CD14-positive monocyte (primary cell): ENCODE data around the gene SLC26A4. TPM values are rescaled to one million over a fixed set of nuclear protein-coding genes. Genes with fewer than 3 reads are reported as not detected.
A peak's percentile ranks its signal among the peaks of the same experiment; 100 is the strongest.

ENCODE experiments used
- DNase-seq, 3 donors: peaks; one replicate each; pipeline ENCODE4 v3.0.0-alpha.2; 2011 to 2022
- H2AFZ ChIP-seq: 2 replicates; pipeline ENCODE4 v1.6.0; 2012; ENCODE audit warnings: mild to moderate bottlenecking, low read depth, low read length, inconsistent platforms; ENCODE audit not compliant: insufficient read depth, poor library complexity, severe bottlenecking
- H3K27ac ChIP-seq, 2 donors: 1 replicate in 1 of 2; 2 replicates in 1 of 2; pipeline ENCODE4 v1.5.1; 2012 to 2013; ENCODE audit warnings: low read length in 2 of 2, control low read depth in 1 of 2, inconsistent platforms in 1 of 2, low read depth in 1 of 2, mild to moderate bottlenecking in 1 of 2
- H3K27me3 ChIP-seq, 2 donors: one replicate each; pipeline versions ENCODE4 v1.6.0 to v1.6.1; 2011 to 2013; ENCODE audit warnings: low read length in 2 of 2; ENCODE audit not compliant: control insufficient read depth in 2 of 2, insufficient read depth in 2 of 2
- H3K36me3 ChIP-seq, 2 donors: replicated peaks in 1 of 2; 1 replicate in 1 of 2; 2 replicates in 1 of 2; pipeline versions ENCODE4 v1.5.1 to v1.6.1; 2012 to 2013; ENCODE audit warnings: low read length in 2 of 2, control low read depth in 1 of 2, inconsistent platforms in 1 of 2, mild to moderate bottlenecking in 1 of 2; ENCODE audit not compliant: insufficient read depth in 2 of 2, control insufficient read depth in 1 of 2
- H3K4me1 ChIP-seq, 2 donors: 1 replicate in 1 of 2; 2 replicates in 1 of 2; pipeline versions ENCODE4 v1.5.1 to v1.6.1; 2012 to 2013; ENCODE audit warnings: low read length in 2 of 2, control low read depth in 1 of 2, inconsistent platforms in 1 of 2, mild to moderate bottlenecking in 1 of 2, moderate library complexity in 1 of 2; ENCODE audit not compliant: insufficient read depth in 2 of 2, control insufficient read depth in 1 of 2
- H3K4me2 ChIP-seq: replicated peaks from 2 replicates; pipeline ENCODE3; 2012; ENCODE audit warnings: low read length, moderate library complexity, mild to moderate bottlenecking; ENCODE audit not compliant: poor library complexity, severe bottlenecking; ENCODE audit errors: extremely low read depth
- H3K4me3 ChIP-seq, 3 experiments: fragments of 200-600 bp in 1 of 3; sonication (generic) in 1 of 3; replicated peaks in 1 of 3; 1 replicate in 2 of 3; 2 replicates in 1 of 3; pipeline ENCODE4 v1.5.1; 2011 to 2013; ENCODE audit warnings: low read length in 3 of 3, mild to moderate bottlenecking in 3 of 3, control low read depth in 2 of 3, low read depth in 2 of 3, inconsistent platforms in 1 of 3, moderate library complexity in 1 of 3
- H3K79me2 ChIP-seq: 2 replicates; pipeline ENCODE4 v1.6.0; 2012; ENCODE audit warnings: mild to moderate bottlenecking, control low read depth, inconsistent platforms, low read length, moderate library complexity; ENCODE audit not compliant: insufficient read depth
- H3K9ac ChIP-seq: 2 replicates; pipeline ENCODE4 v1.6.0; 2017; ENCODE audit warnings: low read length, mild to moderate bottlenecking; ENCODE audit not compliant: insufficient read depth, poor library complexity, severe bottlenecking
- H3K9me3 ChIP-seq, 2 donors: replicated peaks in 1 of 2; 1 replicate in 1 of 2; 2 replicates in 1 of 2; pipeline versions ENCODE4 v1.5.1 to v1.6.1; 2012 to 2013; ENCODE audit warnings: low read length in 2 of 2, control low read depth in 1 of 2; ENCODE audit not compliant: control insufficient read depth in 1 of 2, insufficient read depth in 1 of 2
- H4K20me1 ChIP-seq: 2 replicates; pipeline ENCODE4 v1.6.0; 2012; ENCODE audit warnings: mild to moderate bottlenecking, low read length, control low read depth, moderate library complexity; ENCODE audit not compliant: insufficient read depth
- H3K27ac Mint-ChIP-seq, 7 donors: one replicate each; pipeline ENCODE4 v1.8.0; 2020; ENCODE audit warnings: mild to moderate bottlenecking in 7 of 7, mixed read lengths in 7 of 7, moderate library complexity in 6 of 7, inconsistent platforms in 2 of 7
- H3K27me3 Mint-ChIP-seq, 3 donors: one replicate each; pipeline ENCODE4 v1.8.0; 2021 to 2022; ENCODE audit warnings: low read depth in 3 of 3, mild to moderate bottlenecking in 3 of 3, mixed read lengths in 3 of 3, moderate library complexity in 3 of 3, inconsistent platforms in 1 of 3
- H3K36me3 Mint-ChIP-seq, 2 donors: one replicate each; pipeline ENCODE4 v1.8.0; 2020; ENCODE audit warnings: mixed read lengths in 2 of 2, inconsistent platforms in 1 of 2, mild to moderate bottlenecking in 1 of 2
- H3K4me1 Mint-ChIP-seq: one replicate; pipeline ENCODE4 v1.8.0; 2020; ENCODE audit warnings: mild to moderate bottlenecking, mixed read lengths
- H3K4me3 Mint-ChIP-seq, 2 donors: one replicate each; pipeline ENCODE4 v1.8.0; 2020; ENCODE audit warnings: mild to moderate bottlenecking in 2 of 2, mixed read lengths in 2 of 2, moderate library complexity in 1 of 2
- H3K9me3 Mint-ChIP-seq, 7 donors: one replicate each; pipeline ENCODE4 v1.8.0; 2020 to 2022; ENCODE audit warnings: mixed read lengths in 7 of 7, mild to moderate bottlenecking in 6 of 7, moderate library complexity in 6 of 7, inconsistent platforms in 2 of 7
- WGBS: methylation state at CpG from one replicate; pipeline ENCODE4 v1.1.5; 2013; ENCODE audit warnings: missing lambda C conversion rate; ENCODE audit not compliant: insufficient coverage; 5-methylcytosine and 5-hydroxymethylcytosine counted together
- intact Hi-C, 2 donors: fragments of 100-400 bp; cut with micrococcal nuclease; formaldehyde crosslinking; loops; one replicate each; pipeline versions ENCODE4 v1.15.0 to v1.15.1; 2023
- polyA plus RNA-seq, 3 donors: library from polyadenylated mRNA; depleted of rRNA in 1 of 3; unstranded in 2 of 3; stranded (reverse) in 1 of 3; fragments of 300-500 nt in 2 of 3; fragments of >200 nt in 1 of 3; fragmentation: Illumina TruSeq in 2 of 3; gene quantifications; 1 replicate in 2 of 3; 2 replicates in 1 of 3; pipeline ENCODE4 v1.2.3, GENCODE V29; 2012 to 2021
- TF ChIP-seq, protein P1 (sequence below): fragments of 200-600 bp; IDR thresholded peaks from one replicate; pipeline ENCODE4 v1.8.0; 2022; ENCODE audit warnings: antibody characterized with exemption, mild to moderate bottlenecking

Gene SLC26A4
- polyA plus RNA-seq, 3 donors, result 0.10 to 0.12 TPM; not detected in 1

DNA sequence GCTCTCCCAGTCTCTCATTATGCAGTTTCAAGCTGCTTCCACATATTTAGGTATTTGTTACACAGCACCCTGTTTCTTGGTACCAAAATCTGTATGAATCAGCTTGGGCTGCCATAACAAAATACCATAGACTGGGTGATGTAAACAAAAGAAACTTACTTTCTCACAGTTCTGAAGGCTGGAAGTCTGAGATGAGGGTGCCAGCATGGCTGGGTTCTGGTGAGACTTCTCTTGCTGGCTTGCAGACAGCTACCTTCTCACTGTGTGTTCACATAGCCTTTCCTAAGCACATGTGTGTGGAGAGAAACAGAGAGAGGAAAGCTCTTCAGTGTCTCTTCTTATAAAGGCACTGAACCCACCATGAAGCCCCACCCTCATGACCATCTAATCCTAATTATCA lies 67.6 kb downstream of the SLC26A4 start:
- H3K27ac ChIP-seq, result no peak overlapping the region
- Mint-ChIP-seq H3K9me3 (peaks cover 0 to 4% (median 2%) of the 10 kb centered on the region in 7 donors), H3K27ac (peak overlapping the region in 1 of 7 donors; percentile 51), H3K4me1 (no peaks in the 10 kb centered on the region), H3K4me3 (no peak overlapping the region), H3K36me3 (no peaks in the 10 kb centered on the region), H3K27me3 (peaks cover 0 to 12% (median 3%) of the 10 kb centered on the region in 3 donors)
- TF ChIP-seq, protein P1, sequence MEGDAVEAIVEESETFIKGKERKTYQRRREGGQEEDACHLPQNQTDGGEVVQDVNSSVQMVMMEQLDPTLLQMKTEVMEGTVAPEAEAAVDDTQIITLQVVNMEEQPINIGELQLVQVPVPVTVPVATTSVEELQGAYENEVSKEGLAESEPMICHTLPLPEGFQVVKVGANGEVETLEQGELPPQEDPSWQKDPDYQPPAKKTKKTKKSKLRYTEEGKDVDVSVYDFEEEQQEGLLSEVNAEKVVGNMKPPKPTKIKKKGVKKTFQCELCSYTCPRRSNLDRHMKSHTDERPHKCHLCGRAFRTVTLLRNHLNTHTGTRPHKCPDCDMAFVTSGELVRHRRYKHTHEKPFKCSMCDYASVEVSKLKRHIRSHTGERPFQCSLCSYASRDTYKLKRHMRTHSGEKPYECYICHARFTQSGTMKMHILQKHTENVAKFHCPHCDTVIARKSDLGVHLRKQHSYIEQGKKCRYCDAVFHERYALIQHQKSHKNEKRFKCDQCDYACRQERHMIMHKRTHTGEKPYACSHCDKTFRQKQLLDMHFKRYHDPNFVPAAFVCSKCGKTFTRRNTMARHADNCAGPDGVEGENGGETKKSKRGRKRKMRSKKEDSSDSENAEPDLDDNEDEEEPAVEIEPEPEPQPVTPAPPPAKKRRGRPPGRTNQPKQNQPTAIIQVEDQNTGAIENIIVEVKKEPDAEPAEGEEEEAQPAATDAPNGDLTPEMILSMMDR, result no peak
- H4K20me1 ChIP-seq, result no peaks in the 10 kb centered on the region
- peak overlapping the region; percentile 8 for H2AFZ ChIP-seq
- no peak for DNase-seq
- no peak overlapping the region for H3K4me2 ChIP-seq
- no peak overlapping the region for H3K9ac ChIP-seq
- intact Hi-C loops, result loop anchor here in 1 of 2 donors (5.0 kb wide), 1 partner anchor 266 kb away; no protein-coding TSS in a partner anchor
- H3K27me3 ChIP-seq, result no peaks in the 10 kb centered on the region
- no peaks in the 10 kb centered on the region for H3K4me1 ChIP-seq
- H3K9me3 ChIP-seq, result peaks cover 0 to 2% of the 10 kb centered on the region in 2 donors
- no peaks in the 10 kb centered on the region for H3K36me3 ChIP-seq
- no peaks in the 10 kb centered on the region for H3K79me2 ChIP-seq
- H3K4me3 ChIP-seq, result no peak overlapping the region

DNA sequence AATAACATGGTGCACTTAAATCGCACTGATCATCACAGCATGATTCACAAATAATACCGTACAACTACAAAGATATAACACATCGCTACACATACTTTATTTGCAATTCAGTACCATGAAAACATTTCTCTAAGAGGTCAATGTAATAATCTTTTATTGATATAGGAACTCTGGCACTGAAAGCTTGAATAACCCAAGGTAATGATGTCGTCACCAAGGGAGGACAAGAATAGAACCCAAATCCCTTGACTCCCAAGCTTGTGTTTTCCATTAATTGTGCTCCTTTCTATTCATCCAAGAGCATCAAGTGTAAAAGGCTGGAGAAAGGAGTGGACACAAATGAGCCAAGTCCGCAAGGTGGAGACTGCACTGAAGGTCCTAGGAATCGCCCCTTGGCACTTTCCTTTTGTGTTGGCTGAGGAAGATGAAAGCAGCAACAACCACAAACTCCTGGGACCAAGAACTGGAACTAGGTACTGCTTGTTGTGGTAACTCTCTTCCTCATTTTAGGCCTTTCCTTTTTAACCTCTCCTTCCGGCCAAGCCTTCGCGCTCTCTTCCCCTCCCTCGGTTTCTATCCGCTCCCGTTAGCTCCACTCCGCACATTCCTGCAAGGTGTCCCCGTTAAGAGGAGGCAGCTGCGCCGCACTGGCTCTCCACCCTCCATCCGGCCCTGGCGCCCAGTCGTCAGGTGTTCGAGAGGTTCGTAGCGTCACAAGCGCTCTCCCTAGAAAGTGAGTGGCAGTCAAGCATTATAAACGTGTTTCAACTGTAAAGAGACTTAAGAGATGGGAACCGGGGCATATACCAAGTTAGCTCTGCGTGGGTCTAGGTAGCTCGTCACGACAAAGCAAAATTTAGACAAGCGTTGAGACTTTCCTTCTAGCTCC lies 82.3 kb downstream of the SLC26A4 start:
- intact Hi-C loops, result loop anchor here (5.0 to 10.0 kb wide), 4 partner anchors 132 to 824 kb away; partner anchors contain the start of genes COG5 (in 1 of the 2), DLD (in 1 of the 2), DNAJB9 (in 1 of the 2) and DUS4L (in 1 of the 2)
- Mint-ChIP-seq H3K9me3 (no peaks in the 10 kb centered on the region), H3K36me3 (peaks cover 0 to 3% of the 10 kb centered on the region in 2 donors), H3K4me1 (peaks cover 28% of the 10 kb centered on the region), H3K4me3 (peak overlapping the region; percentile 99 to 100), H3K27me3 (no peaks in the 10 kb centered on the region), H3K27ac (peak overlapping the region; percentile 98 to 100 (median 100))
- peak; percentile 52 to 77 (median 74) for DNase-seq
- H3K4me1 ChIP-seq, result peaks cover 23 to 29% of the 10 kb centered on the region in 2 donors
- H3K36me3 ChIP-seq, result peaks cover 0 to 7% of the 10 kb centered on the region in 2 donors
- H3K27ac ChIP-seq, result peak overlapping the region; percentile 93 to 95
- 6% methylated on average over 27 of the region's 29 CpGs for WGBS
- H3K9me3 ChIP-seq, result no peaks in the 10 kb centered on the region
- H3K9ac ChIP-seq, result peak overlapping the region; percentile 88
- H3K4me2 ChIP-seq, result peak overlapping the region; percentile 88
- H4K20me1 ChIP-seq, result peaks cover 35% of the 10 kb centered on the region
- no peaks in the 10 kb centered on the region for H3K27me3 ChIP-seq
- peaks cover 40% of the 10 kb centered on the region for H3K79me2 ChIP-seq
- TF ChIP-seq, protein P1, result no peak
- H3K4me3 ChIP-seq, result peak overlapping the region; percentile 50 to 88 (median 81)
- H2AFZ ChIP-seq, result peak overlapping the region; percentile 94
